OCI-LY3 (cell line): ENCODE measurements around the gene FAM114A2.

Experiments used
- EZH2phosphoT487 ChIP-seq: fragments of 200-600 bp; shearing (Covaris generic); IDR thresholded peaks from 2 replicates; pipeline ENCODE4 v1.6.1; 2018; ENCODE audit warnings: antibody characterized with exemption, mixed run types, low read depth
- TF ChIP-seq, protein P1 (sequence below): fragments of 200-600, 300-600 bp; sonication (generic); IDR thresholded peaks from 2 replicates; pipeline ENCODE4 v1.5.1; 2014; ENCODE audit warnings: antibody characterized with exemption, low read length, low read depth

DNA sequence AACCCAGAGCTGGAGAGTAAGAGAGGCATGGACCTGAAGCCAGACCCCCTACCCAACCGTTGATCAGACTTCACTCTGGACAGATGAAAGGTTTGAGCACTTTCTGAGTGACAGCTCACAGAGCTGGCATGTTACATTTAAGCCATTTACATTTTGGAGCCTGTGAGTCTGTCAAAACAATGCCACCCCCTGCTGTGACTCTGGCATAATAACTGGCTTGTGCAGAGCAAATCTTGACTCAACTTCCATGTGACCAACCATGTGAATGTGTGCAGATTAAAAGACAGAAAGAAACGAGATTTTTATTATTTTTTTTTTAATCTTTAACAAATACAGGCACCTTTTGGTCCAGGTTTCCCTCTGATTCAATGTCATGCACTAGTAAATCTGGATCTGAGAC is 48.5 kb upstream of the FAM114A2 start:
- TF ChIP-seq, protein P1, sequence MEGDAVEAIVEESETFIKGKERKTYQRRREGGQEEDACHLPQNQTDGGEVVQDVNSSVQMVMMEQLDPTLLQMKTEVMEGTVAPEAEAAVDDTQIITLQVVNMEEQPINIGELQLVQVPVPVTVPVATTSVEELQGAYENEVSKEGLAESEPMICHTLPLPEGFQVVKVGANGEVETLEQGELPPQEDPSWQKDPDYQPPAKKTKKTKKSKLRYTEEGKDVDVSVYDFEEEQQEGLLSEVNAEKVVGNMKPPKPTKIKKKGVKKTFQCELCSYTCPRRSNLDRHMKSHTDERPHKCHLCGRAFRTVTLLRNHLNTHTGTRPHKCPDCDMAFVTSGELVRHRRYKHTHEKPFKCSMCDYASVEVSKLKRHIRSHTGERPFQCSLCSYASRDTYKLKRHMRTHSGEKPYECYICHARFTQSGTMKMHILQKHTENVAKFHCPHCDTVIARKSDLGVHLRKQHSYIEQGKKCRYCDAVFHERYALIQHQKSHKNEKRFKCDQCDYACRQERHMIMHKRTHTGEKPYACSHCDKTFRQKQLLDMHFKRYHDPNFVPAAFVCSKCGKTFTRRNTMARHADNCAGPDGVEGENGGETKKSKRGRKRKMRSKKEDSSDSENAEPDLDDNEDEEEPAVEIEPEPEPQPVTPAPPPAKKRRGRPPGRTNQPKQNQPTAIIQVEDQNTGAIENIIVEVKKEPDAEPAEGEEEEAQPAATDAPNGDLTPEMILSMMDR = no peak
- TF ChIP-seq EZH2phosphoT487 = no peak
